Measurements from ENCODE around the gene ZNF521.

GRCh38 chr18:25086876-25087275 lies 265.1 kb downstream of the ZNF521 start:
- TF ChIP-seq CTCF (conservative IDR thresholded peaks at IDR 0.05; ENCODE audit: low read length) (no peak), EZH2phosphoT487 (IDR thresholded peaks at IDR 0.05; ENCODE audit: borderline replicate concordance, low read depth, low read length) (no peak)

Data from OCI-LY7 (cell line).